VCaP (cell line): ENCODE data around the gene TOB1.

Experiments
- H3K27ac ChIP-seq: fragments of 450-650 bp; 2 replicates; pipeline ENCODE4 v1.5.1; 2017
- TF ChIP-seq, protein P1 (sequence below): fragments of 450-650 bp; conservative IDR thresholded peaks from 2 replicates; pipeline ENCODE4 v1.5.1; 2017; ENCODE audit warnings: mild to moderate bottlenecking, moderate library complexity

Gene TOB1

DNA sequence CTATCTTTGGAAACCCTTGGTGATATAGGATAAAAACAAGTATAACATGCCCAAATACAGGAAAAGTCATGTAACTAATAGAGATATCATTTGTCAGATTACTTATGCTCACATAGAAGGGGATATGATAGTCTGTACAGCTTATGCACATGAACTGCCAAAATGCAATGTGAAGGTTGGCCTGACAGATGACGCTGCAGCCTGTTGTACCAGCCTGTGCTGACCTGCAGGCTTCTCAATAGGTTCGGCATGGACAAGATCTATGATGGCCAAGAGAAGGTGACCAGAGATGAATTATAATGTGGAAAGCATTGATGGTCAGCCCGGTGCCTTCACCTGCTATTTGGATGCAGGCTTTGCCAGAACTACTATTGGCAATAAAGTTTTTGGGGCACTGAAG, 18.1 kb downstream of the TOB1 start:
- TF ChIP-seq, protein P1, sequence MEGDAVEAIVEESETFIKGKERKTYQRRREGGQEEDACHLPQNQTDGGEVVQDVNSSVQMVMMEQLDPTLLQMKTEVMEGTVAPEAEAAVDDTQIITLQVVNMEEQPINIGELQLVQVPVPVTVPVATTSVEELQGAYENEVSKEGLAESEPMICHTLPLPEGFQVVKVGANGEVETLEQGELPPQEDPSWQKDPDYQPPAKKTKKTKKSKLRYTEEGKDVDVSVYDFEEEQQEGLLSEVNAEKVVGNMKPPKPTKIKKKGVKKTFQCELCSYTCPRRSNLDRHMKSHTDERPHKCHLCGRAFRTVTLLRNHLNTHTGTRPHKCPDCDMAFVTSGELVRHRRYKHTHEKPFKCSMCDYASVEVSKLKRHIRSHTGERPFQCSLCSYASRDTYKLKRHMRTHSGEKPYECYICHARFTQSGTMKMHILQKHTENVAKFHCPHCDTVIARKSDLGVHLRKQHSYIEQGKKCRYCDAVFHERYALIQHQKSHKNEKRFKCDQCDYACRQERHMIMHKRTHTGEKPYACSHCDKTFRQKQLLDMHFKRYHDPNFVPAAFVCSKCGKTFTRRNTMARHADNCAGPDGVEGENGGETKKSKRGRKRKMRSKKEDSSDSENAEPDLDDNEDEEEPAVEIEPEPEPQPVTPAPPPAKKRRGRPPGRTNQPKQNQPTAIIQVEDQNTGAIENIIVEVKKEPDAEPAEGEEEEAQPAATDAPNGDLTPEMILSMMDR, result no peak
- H3K27ac ChIP-seq, result no peak overlapping the region

DNA sequence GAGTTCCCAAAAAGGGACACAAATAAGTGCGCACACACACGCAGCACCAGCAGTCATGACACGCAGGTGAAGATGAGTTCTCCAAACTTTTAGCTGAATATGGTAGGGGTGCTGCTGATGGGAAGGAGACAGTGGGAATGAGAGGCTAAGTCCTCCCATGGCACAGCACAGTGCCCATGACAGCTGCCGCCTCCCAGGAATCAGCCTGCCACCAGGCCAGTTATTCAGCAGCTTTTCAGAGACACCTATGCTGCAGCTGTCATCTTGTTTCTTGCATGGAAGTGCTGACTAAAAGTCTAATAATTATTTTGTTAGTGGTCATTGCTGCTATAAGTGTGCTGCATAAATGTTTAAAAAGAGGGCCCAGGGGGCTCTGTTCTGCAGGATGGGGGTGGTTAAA, 18.6 kb downstream of the TOB1 start:
- TF ChIP-seq, protein P1, result no peak
- no peak overlapping the region for H3K27ac ChIP-seq

DNA sequence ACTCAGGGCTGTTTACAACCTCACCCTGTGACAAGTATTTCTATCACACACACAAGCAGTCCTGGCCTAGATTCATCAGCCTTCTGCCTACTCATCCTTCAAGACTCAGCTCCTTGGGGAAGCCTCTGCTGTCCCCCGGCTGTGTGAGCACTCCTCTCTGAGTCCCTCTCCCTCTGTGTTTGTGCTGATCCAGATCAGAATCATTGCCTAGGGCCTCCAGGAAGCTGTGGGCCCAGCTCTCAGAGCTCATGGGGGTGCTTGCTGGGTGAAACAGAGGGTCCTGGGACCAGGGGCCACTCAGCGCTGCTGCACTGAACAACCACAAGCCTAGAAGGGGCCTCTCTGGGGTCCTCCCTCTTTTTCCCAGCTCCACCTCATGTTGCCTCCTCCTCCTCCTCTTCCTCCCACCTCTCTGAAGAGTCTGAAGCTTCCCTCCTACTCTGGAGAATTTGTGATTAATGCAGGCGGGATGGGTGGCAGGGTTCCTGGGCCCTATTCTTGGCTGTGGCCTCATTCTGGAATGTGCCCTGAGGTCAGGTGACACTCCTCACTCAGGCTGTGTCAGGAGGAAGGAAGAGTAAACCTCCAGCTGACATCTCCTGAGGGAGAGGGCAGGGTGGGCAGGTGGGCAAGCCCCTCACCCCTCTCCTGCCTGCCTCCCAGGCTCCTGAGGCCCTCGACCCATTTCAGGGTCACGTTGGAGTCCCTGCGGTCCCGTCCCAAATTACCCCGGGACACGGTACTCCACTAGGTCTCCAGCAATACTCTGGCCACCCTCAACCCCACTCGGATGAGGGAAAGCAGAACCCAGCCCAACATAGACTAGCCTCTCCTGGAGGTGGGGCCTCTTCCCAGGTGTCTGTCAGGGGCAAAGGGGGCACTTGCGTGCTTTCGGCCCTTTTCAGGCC, 20.7 kb downstream of the TOB1 start:
- H3K27ac ChIP-seq, result no peak overlapping the region; the same call in 1 of the 2 replicates
- TF ChIP-seq, protein P1, result no peak

DNA sequence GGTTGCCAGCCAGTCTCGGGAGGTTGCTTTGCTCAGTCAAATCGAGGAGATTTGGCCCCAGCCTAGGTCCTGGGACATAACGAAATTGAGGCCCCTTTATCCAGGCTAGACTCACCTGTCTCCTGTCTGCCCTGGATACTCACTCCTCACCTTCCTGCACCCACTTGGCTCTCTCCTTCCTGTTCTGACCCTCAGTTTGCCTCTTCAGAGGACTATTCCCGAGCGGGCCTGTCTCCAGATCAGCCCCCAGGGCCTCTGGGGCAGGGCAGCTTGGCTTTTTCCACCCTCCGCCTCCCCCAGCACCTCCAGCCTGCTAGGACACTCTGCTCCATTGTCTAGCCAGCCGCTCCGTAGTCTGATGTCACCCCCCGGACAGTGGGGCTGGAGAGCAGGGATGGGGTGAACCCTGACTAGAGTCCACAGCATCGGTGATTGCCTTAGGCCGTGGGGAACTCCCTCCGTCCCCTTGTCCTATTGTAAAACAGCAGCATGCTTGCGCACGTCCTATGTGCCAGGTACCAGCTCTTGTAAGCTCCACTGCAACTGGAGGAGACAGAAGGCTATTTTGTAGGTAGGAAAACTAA, 21.9 kb downstream of the TOB1 start:
- TF ChIP-seq, protein P1, result no peak
- H3K27ac ChIP-seq, result no peak overlapping the region

DNA sequence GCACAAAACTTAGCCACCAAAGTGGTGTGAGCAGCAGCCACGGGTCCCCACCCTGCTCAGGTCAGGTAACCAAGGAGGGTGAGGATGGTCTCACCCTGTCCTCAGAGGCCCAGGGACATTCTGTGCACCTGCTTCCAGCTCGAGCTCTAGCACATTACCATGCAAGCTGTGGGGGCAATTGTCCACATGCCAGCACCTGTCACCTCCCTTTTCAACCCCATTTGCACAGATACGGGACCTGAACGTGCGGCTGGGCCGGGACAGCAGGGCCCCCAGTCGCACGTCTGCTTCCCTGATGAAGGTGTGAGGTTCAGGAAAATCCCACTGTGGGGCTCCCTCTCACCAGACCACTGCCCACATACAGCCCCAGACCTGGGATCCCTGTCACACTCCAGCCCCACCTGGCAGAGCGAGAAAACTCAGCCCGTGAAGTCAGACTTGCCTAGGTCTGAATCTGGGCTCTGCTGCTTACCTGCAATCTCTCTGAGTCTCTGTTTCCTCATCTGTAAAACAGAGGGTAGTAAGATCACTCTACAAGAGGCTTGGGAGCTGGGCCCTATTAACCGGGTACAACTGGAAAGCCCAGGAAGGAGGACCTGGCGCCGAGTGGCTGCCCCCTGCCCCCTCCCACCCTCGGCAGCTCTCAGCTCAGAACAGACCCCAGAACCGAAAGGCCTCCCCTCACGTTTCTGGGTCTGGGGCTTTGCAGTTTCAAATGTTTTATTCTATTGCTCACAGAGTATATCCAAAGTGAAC, 22.8 kb downstream of the TOB1 start:
- H3K27ac ChIP-seq, result no peak overlapping the region
- TF ChIP-seq, protein P1, result no peak

DNA sequence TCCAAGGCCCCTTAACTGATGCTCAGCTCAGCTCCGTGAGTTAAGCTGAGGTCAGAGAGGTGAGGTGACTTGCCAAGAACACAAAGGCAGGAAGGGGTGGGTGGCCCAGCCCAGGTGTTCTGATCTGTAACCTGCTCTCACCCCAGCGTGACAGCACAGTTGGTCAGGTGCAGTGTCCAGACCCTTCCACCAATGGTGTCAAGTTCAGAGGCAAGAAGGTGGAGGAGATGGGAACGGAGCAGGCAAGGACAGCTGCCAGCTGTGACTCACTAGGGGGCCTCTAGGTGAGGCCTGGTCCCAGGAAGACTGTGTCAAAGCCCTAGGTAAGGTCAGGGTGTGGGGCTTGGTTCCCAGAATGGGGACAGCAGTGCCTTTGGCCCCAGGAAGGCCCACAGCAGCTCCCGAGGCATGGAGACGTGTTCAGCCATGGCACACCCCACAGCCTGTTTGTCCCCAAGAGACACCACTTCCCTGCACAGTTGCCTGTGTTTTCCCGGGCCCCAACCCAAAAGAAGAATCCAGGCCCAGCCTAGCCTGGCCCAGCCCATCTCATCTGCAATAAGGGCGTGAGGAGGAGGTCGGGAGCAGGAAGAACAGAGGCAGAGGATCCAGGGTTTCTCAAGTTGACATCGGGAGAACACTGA, 23.5 kb downstream of the TOB1 start:
- H3K27ac ChIP-seq, result no peak overlapping the region; the same call in 1 of the 2 replicates
- TF ChIP-seq, protein P1, result no peak
